ENCODE measurements around the gene BCL7B.
"Not testable (repeated sequence)": the region's sequence is repeated elsewhere in the genome, so short reads cannot be mapped to it uniquely, and the experiment has no call there.

GRCh38 chr7:73526158-73526494 is 31.4 kb downstream of the BCL7B start:
- TF ChIP-seq REST (IDR thresholded peaks at IDR 0.05; ENCODE audit: insufficient read depth in 1 of 2, low read depth in 2 of 2, low read length in 1 of 2); POLR2AphosphoS5 (IDR thresholded peaks at IDR 0.05; ENCODE audit: low read depth, low read length): not testable (repeated sequence)

Data from Panc1 (cell line).